GM15510 (cell line): ENCODE data around the gene KRTAP4-12.
"Not testable (repeated sequence)": the region's sequence is repeated elsewhere in the genome, so short reads cannot be mapped to it uniquely, and the experiment has no call there.

Source experiments
- POLR2A ChIP-seq: IDR thresholded peaks from 3 replicates; pipeline ENCODE4 v1.6.1; 2011; ENCODE audit warnings: borderline replicate concordance; ENCODE audit not compliant: insufficient read length; ENCODE audit errors: extremely low read depth

Gene KRTAP4-12

DNA sequence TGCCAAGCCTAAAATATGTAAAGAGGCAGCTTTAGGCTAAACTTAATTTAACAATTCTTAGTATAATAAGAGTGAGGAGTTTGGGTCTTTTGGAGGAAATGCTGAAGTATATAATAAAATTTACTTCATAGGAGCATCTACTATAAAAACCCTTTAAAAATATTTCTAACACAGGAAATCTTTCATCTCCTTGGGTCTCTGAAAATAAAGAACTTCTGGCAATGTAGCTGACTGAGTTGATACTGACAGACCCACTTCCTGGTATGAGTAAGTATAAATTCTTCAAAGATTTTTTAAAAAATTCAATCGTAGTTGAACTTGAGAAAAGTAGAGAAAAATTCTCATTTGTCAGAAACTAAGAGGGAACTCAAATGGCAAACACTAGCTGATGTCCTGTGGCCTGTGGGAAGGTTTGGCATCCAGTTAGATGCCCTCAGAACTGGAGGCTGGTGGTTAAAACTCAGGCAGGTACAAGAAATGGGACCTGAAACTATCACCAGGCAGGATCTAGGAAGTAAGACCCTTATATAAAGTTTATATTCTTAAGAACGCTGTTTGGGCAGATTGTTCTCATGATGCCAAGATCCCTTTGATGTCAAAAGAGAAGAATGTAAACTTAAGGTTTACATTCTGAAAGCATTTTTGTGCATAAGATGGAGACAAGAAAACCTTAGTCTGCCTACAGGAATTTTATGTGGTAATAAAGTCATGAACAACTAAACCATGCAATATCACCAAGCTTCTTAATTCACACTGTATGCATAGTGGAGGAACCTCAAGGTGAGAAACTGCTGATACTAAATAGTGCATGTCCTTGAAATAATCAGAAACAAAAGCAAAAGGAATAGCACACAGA lies 10.1 kb upstream of the KRTAP4-12 start:
- TF ChIP-seq POLR2A = no peak

GRCh38 chr17:41131979-41132378 lies 8.0 kb upstream of the KRTAP4-12 start:
- TF ChIP-seq POLR2A = no peak

GRCh38 chr17:41127371-41127770 lies 3.4 kb upstream of the KRTAP4-12 start:
- no peak for TF ChIP-seq POLR2A

DNA sequence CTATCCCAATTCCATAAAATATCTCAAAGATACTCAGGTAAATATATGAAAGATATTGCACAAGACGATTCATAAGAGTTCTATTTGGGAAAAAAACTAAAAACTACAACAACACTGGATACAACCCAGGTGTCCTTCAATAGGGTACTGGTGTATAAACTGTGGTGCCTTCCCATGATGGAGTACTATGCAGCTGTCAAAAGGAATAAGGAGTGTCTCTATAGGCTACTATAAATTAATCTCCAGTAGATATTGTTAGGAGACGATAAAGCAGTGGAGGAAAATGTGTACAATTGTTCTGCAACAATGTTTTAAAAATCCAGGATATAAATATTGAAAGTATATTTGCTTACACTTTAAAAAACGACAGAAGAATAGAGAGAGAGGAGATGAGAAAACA lies 2.4 kb upstream of the KRTAP4-12 start:
- TF ChIP-seq POLR2A = no peak

DNA sequence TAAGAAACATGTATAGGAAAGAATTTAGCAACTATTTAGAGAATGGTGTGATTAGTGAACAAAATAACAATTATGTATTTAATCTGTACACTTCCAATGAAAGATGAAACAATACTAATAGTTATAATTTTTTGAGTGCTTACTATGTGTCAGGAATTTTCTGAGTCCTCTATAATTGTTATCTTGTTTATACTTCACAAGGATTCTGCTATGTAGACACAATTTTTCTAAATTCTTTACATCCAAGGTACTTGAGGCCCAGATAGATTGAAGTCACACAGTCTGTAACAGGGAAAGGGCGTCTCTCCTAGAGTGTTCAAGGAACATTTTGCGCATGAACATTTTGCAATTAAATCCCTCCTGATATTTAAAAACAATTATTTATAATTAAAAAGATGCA lies 1.1 kb upstream of the KRTAP4-12 start:
- TF ChIP-seq POLR2A = no peak

DNA sequence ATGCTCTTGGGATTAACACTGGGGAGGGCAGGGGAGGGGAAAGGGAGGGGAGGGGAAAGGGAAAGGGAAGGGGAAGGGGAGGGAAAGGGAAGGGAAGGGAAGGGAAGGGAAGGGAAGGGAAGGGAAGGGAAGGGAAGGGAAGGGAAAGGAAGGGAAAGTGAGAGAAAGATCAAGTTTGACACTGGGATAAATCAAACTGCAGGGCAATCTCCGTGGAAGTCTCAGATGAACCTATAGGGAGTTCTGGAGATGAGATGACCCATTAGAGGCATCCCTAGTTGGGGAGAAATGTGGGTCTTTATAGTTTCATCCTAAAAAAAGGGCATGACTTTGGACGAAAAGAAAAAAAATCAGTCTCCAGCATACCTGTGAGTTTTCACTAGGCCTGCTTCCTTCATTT lies 2.2 kb downstream of the KRTAP4-12 start:
- TF ChIP-seq POLR2A = no peak

DNA sequence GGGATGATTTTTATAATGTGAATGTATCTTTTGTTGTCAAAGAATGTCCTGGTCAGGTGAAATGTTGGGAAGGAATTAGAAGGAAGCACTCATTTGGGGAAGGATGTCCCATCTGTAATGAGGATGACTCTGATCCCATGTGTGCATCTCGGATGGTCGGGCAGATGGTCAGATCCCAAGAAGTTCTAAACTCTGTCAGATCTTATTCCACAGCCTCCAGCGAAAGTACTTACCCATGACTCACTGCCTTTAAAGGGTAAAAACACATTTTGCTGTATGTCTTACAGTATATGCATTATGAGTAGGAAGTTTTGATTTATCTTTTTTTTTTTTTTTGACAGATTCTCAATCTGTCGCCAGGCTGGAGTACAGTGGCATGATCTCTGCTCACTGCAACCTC lies 5.3 kb downstream of the KRTAP4-12 start:
- TF ChIP-seq POLR2A = no peak

DNA sequence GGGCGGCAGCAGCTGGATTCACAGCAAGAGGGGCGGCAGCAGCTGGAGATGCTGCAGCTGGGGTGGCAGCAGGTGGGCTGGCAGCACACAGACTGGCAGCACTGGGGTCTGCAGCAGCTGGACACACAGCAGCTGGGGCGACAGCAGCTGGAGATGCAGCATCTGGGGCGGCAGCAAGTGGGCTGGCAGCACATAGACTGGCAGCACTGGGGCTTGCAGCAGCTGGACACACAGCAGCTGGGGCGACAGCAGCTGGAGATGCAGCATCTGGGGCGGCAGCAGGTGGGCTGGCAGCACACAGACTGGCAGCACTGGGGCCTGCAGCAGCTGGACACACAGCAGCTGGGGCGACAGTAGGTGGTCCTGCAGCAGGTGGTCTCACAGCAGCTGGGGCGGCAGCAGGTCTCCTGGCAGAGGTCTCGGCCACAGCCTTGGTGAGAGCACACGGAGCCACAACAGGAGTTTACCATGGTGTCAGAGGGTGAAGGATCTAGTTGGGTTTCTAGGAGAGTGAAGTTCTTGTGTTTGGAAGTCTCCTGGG lies 6.1 kb downstream of the KRTAP4-12 start, which contains the start of gene KRTAP4-11:
Gene KRTAP4-11, minus strand, starts transcription at position 528 of the 541 bp plus-strand sequence. Its CDS starts 58 bp downstream, at position 470.
- not testable (repeated sequence) for TF ChIP-seq POLR2A

DNA sequence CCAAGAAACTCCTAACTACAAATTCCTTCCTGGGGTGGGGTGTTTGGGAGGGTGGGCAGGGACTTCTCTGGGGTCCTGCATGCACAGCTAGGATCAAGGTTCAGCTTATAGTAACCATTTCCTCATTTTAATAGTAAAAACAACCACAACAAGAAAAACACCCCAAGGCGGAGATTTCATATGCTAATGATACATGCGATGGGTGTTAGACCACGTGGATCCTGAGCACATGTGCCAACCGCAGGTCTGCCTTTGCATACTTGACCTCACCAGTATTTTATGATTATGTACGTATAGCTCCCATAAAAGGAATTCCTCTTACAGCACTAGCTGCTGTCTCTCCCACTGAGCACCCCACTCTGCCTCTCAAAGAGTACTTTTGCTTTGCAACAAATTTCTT lies 7.7 kb downstream of the KRTAP4-12 start:
- no peak for TF ChIP-seq POLR2A

DNA sequence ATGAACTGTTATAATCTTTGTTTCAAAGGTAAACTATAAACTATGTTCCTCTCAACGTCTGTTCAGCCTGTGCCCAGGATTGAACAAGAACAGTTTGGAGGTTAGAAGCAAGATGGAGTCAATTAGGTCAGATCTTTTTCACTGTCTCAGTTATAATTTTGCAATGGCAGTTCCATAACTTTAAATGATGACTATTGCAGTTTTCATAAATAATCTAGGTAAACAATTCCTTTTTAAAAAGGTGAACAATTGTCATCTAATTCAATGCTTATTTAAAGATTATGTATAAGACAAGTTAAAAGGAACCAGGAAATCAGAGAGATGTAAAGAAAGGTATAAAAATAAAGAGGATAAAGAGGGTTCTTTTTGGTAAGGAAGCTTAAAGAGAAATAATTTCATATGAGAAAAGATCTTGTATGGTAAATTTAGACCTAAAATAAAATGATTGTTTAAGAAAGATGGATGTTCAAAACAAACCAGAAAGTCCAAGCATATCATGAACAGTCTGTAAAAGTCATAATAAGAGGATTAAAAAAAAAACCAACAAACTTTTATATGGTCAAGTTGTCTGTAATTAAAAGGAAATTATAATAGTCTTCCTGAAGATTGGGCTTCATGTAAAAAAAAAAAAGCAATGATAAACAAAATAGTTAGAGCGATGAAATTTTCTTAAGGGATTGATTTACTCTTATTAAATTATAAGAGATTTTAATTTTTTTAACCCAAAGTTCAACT lies 12.7 kb downstream of the KRTAP4-12 start:
- TF ChIP-seq POLR2A = no peak

- TF ChIP-seq POLR2A = no peak
These were observed 16.0 kb downstream of the KRTAP4-12 start for GRCh38 chr17:41107941-41108450.

DNA sequence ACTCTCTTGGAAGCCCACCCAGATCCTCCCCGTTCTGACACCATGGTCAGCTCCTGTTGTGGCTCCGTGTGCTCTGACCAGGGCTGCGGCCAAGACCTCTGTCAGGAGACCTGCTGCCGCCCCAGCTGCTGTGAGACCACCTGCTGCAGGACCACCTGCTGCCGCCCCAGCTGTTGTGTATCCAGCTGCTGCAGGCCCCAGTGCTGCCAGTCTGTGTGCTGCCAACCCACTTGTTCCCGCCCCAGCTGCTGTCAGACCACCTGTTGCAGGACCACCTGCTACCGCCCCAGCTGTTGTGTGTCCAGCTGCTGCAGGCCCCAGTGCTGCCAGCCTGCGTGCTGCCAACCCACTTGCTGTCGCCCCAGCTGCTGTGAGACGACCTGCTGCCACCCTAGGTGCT lies 18.6 kb downstream of the KRTAP4-12 start, which contains the start of gene KRTAP4-9:
Gene KRTAP4-9, plus strand, starts transcription at position 43 of the 400 bp plus-strand sequence. Its CDS starts 0 bp downstream, at position 43.
- not testable (repeated sequence) for TF ChIP-seq POLR2A

GRCh38 chr17:41103896-41104295 lies 20.1 kb downstream of the KRTAP4-12 start:
- TF ChIP-seq POLR2A = no peak

- TF ChIP-seq POLR2A = no peak
These were observed 22.3 kb downstream of the KRTAP4-12 start, which contains the start of gene KRTAP4-16 for GRCh38 chr17:41101586-41102259. TSS of gene KRTAP4-16 (minus strand) at chr17:41102209. CDS start at chr17:41102209, 0 bp downstream.
